ENCODE results near the gene RAP1A. TPM values are rescaled to one million over a fixed set of nuclear protein-coding genes. Genes with fewer than 3 reads are reported as not detected.
A peak's percentile ranks its signal among the peaks of the same experiment; 100 is the strongest.

Gene RAP1A
- polyA plus RNA-seq, 1 experiment: 78.1 TPM

GRCh38 chr1:111747947-111748346, 128.4 kb downstream of the RAP1A start:
- H3K27me3 ChIP-seq (ENCODE audit: control insufficient read depth, insufficient read depth, low read length): no peaks in the 10 kb centered on the region
- no peak for TF ChIP-seq CTCF (IDR thresholded peaks at IDR 0.05; ENCODE audit: low read depth, low read length)
- H3K9me3 ChIP-seq (ENCODE audit: control insufficient read depth, insufficient read depth, low read length): no peaks in the 10 kb centered on the region
- ChIA-PET POLR2A (no interaction called here), CTCF (interaction anchor here (1.0 to 8.2 kb wide), 13 partner anchors 11 to 276 kb away, joined by 3 to 105 read pairs (median 7); no protein-coding TSS in a partner anchor)
- no peak overlapping the region for H3K27ac ChIP-seq (ENCODE audit: low read depth, low read length)
- no peak for DNase-seq (ENCODE audit: low read depth, low spot score)
- H3K4me3 ChIP-seq (ENCODE audit: low read depth, low read length): no peak overlapping the region

GRCh38 chr1:111749628-111750027, 130.0 kb downstream of the RAP1A start:
- Histone ChIP-seq H3K27me3 (ENCODE audit: control insufficient read depth, insufficient read depth, low read length) (no peaks in the 10 kb centered on the region), H3K4me3 (ENCODE audit: low read depth, low read length) (no peak overlapping the region), H3K27ac (ENCODE audit: low read depth, low read length) (no peak overlapping the region), H3K9me3 (ENCODE audit: control insufficient read depth, insufficient read depth, low read length) (no peaks in the 10 kb centered on the region)
- DNase-seq (ENCODE audit: low read depth, low spot score): no peak
- CTCF ChIA-PET: interaction anchor here (0.8 to 8.2 kb wide), 4 partner anchors 20 to 267 kb away, joined by 4 to 105 read pairs (median 20); no protein-coding TSS in a partner anchor
- TF ChIP-seq CTCF (IDR thresholded peaks at IDR 0.05; ENCODE audit: low read depth, low read length): no peak
- POLR2A ChIA-PET: interaction anchor here (0.8 kb wide), 1 partner anchor 35 kb away, joined by 8 read pairs; no protein-coding TSS in a partner anchor

GRCh38 chr1:111750856-111751255, 131.3 kb downstream of the RAP1A start:
- ChIA-PET POLR2A (no interaction called here), CTCF (interaction anchor here (1.1 to 8.2 kb wide), 7 partner anchors 10 to 270 kb away, joined by 3 to 105 read pairs (median 7); no protein-coding TSS in a partner anchor)
- TF ChIP-seq CTCF (IDR thresholded peaks at IDR 0.05; ENCODE audit: low read depth, low read length): no peak

GRCh38 chr1:111751906-111752575, 132.5 kb downstream of the RAP1A start:
- Histone ChIP-seq H3K9me3 (ENCODE audit: control insufficient read depth, insufficient read depth, low read length) (no peaks in the 10 kb centered on the region; the same call in 1 of the 2 replicates), H3K27ac (ENCODE audit: low read depth, low read length) (no peak overlapping the region), H3K27me3 (ENCODE audit: control insufficient read depth, insufficient read depth, low read length) (no peaks in the 10 kb centered on the region), H3K4me3 (ENCODE audit: low read depth, low read length) (no peak overlapping the region)
- TF ChIP-seq CTCF (IDR thresholded peaks at IDR 0.05; ENCODE audit: low read depth, low read length): no peak
- ChIA-PET POLR2A (no interaction called here), CTCF (interaction anchor here (0.7 to 8.2 kb wide), 7 partner anchors 15 to 604 kb away, joined by 4 to 105 read pairs (median 7); no protein-coding TSS in a partner anchor)
- no peak for DNase-seq (ENCODE audit: low read depth, low spot score)

More at GRCh38 chr1:111750856-111751255, 131.3 kb downstream of the RAP1A start:
- DNase-seq (ENCODE audit: low read depth, low spot score): no peak
- H3K4me3 ChIP-seq (ENCODE audit: low read depth, low read length): no peak overlapping the region
- no peak overlapping the region for H3K27ac ChIP-seq (ENCODE audit: low read depth, low read length)
- H3K9me3 ChIP-seq (ENCODE audit: control insufficient read depth, insufficient read depth, low read length): no peaks in the 10 kb centered on the region; the same call in 1 of the 2 replicates
- no peaks in the 10 kb centered on the region for H3K27me3 ChIP-seq (ENCODE audit: control insufficient read depth, insufficient read depth, low read length)

- Histone ChIP-seq H3K27me3 (ENCODE audit: control insufficient read depth, insufficient read depth, low read length) (no peaks in the 10 kb centered on the region), H3K4me3 (ENCODE audit: low read depth, low read length) (peak overlapping the region; percentile 92), H3K9me3 (ENCODE audit: control insufficient read depth, insufficient read depth, low read length) (no peaks in the 10 kb centered on the region; the same call in 1 of the 2 replicates), H3K27ac (ENCODE audit: low read depth, low read length) (peak overlapping the region; percentile 96)
- POLR2A ChIA-PET: interaction anchor here (0.7 to 1.4 kb wide), 3 partner anchors 16 to 292 kb away, joined by 3 to 4 read pairs (median 4); partner anchors contain the start of gene INKA2
- no peak for TF ChIP-seq CTCF (IDR thresholded peaks at IDR 0.05; ENCODE audit: low read depth, low read length)
- DNase-seq (ENCODE audit: low read depth, low spot score): no peak
- CTCF ChIA-PET: interaction anchor here (0.6 to 4.6 kb wide), 29 partner anchors 9 to 305 kb away, joined by 3 to 48 read pairs (median 3); partner anchors contain the start of genes ADORA3, INKA2 and TMIGD3
Observed at GRCh38 chr1:111754984-111755330, 135.4 kb downstream of the RAP1A start.
